ENCODE measurements around the gene OSTN. TPM values are rescaled to one million over a fixed set of nuclear protein-coding genes. Genes with fewer than 3 reads are reported as not detected.
"Not testable (repeated sequence)": the region's sequence is repeated elsewhere in the genome, so short reads cannot be mapped to it uniquely, and the experiment has no call there.

The OSTN gene
- total RNA-seq, 1 donor from 2014 or later: not detected

- DNase-seq (ENCODE audit: low read depth in 2 of 2): no peak
These were observed 64.3 kb downstream of the OSTN start for GRCh38 chr3:191263365-191263764.

- DNase-seq (ENCODE audit: low read depth in 2 of 2): no peak
These were observed 64.8 kb downstream of the OSTN start for GRCh38 chr3:191263850-191264249.

- DNase-seq (ENCODE audit: low read depth in 2 of 2): peak in 1 of 2 donors; percentile 61
These were observed 69.7 kb downstream of the OSTN start for GRCh38 chr3:191268737-191269136.

GRCh38 chr3:191269289-191270085 is 70.4 kb downstream of the OSTN start:
- DNase-seq (ENCODE audit: low read depth in 2 of 2): no peak

GRCh38 chr3:191275244-191275643 is 76.2 kb downstream of the OSTN start:
- DNase-seq (ENCODE audit: low read depth in 2 of 2): not testable (repeated sequence)

- DNase-seq (ENCODE audit: low read depth in 2 of 2): no peak
These were observed 76.7 kb downstream of the OSTN start for GRCh38 chr3:191275751-191276150.

GRCh38 chr3:191280111-191280510 is 81.1 kb downstream of the OSTN start:
- DNase-seq (ENCODE audit: low read depth in 2 of 2): no peak

- DNase-seq (ENCODE audit: low read depth in 2 of 2): no peak
These were observed 81.8 kb downstream of the OSTN start for GRCh38 chr3:191280882-191281281.

- DNase-seq (ENCODE audit: low read depth in 2 of 2): no peak
These were observed 83.5 kb downstream of the OSTN start for GRCh38 chr3:191282251-191283185.

GRCh38 chr3:191283400-191283799 is 84.4 kb downstream of the OSTN start:
- DNase-seq (ENCODE audit: low read depth in 2 of 2): no peak

GRCh38 chr3:191290311-191291025 is 91.4 kb downstream of the OSTN start:
- peak; percentile 0 to 13 for DNase-seq (ENCODE audit: low read depth in 2 of 2)

GRCh38 chr3:191292243-191293015 is 93.4 kb downstream of the OSTN start:
- no peak for DNase-seq (ENCODE audit: low read depth in 2 of 2)

GRCh38 chr3:191294291-191294690 is 95.2 kb downstream of the OSTN start:
- DNase-seq (ENCODE audit: low read depth in 2 of 2): no peak

GRCh38 chr3:191296041-191296541 is 97.0 kb downstream of the OSTN start:
- no peak for DNase-seq (ENCODE audit: low read depth in 2 of 2)

GRCh38 chr3:191298846-191299245 is 99.8 kb downstream of the OSTN start:
- DNase-seq (ENCODE audit: low read depth in 2 of 2): no peak

GRCh38 chr3:191300422-191300821 is 101.4 kb downstream of the OSTN start:
- no peak for DNase-seq (ENCODE audit: low read depth in 2 of 2)

GRCh38 chr3:191301017-191301416 is 102.0 kb downstream of the OSTN start:
- no peak for DNase-seq (ENCODE audit: low read depth in 2 of 2)

- DNase-seq (ENCODE audit: low read depth in 2 of 2): no peak
These were observed 102.9 kb downstream of the OSTN start for GRCh38 chr3:191301782-191302411.

- no peak for DNase-seq (ENCODE audit: low read depth in 2 of 2)
These were observed 103.4 kb downstream of the OSTN start for GRCh38 chr3:191302451-191302850.

- no peak for DNase-seq (ENCODE audit: low read depth in 2 of 2)
These were observed 104.6 kb downstream of the OSTN start for GRCh38 chr3:191303596-191303995.

Data from lung microvascular endothelial cell (primary cell).